ENCODE measurements around the gene KLHL17. TPM values are rescaled to one million over a fixed set of nuclear protein-coding genes. Genes with fewer than 3 reads are reported as not detected.
A peak's percentile ranks its signal among the peaks of the same experiment; 100 is the strongest.

KLHL17 gene
- total RNA-seq, 1 experiment from 2014 or later, result 15.1 TPM

GRCh38 chr1:928825-929661 lies 31.3 kb upstream of the KLHL17 start:
- no peaks in the 10 kb centered on the region for H3K27me3 ChIP-seq
- no peak for DNase-seq

DNA sequence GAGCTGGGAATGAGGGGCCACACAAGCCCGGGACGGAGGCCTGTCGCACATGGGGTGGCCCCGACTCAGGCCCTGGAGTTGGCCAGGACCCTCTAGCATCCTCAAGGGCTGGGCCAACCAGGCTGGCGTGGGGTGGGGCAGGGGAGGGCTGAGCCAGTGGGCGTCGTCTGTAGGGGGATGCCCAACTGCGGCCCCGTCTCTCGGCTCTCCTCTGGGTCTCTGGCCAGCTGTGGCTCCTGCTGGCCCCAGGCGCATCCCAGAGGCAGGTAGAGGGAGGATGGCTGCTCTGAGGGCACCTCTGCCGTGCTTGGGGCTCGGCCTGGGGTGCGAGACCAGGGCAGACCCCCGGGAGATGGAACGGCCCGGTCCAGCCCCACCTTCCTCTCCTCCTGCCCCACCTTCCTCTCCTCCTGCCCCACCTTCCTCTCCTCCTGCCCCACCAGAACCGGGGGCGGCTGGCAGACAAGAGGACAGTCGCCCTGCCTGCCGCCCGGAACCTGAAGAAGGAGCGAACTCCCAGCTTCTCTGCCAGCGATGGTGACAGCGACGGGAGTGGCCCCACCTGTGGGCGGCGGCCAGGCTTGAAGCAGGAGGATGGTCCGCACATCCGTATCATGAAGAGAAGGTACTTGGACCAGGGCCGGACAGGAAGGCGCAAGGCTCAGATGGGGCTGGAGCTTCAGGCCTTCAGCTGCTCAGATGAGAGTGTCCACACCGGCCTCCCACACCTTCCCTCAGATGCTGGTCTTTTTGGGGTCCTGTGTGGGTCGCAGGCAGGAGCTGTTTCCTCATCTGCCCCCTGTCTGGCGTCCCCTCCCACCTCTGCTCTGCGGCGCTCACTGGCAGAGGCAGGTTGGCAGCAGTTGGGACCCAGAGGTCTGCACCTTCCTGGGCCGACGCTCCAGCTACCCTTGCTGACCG lies 30.4 kb upstream of the KLHL17 start:
- no peak for DNase-seq
- Histone ChIP-seq H3K27ac (no peak overlapping the region), H3K36me3 (no peaks in the 10 kb centered on the region; the same call in 1 of the 2 replicates), H3K4me1 (peaks cover 34% of the 10 kb centered on the region), H3K9me3 (replicated peaks) (no peaks in the 10 kb centered on the region), H3K4me3 (no peak overlapping the region), H3K27me3 (no peaks in the 10 kb centered on the region)

More at GRCh38 chr1:928825-929661, 31.3 kb upstream of the KLHL17 start:
- H3K4me3 ChIP-seq, result no peak overlapping the region
- no peak overlapping the region for H3K27ac ChIP-seq
- H3K9me3 ChIP-seq (replicated peaks), result no peaks in the 10 kb centered on the region
- peaks cover 32% of the 10 kb centered on the region for H3K4me1 ChIP-seq
- no peaks in the 10 kb centered on the region; the same call in 1 of the 2 replicates for H3K36me3 ChIP-seq

- Histone ChIP-seq H3K4me1 (peaks cover 41% of the 10 kb centered on the region), H3K36me3 (no peaks in the 10 kb centered on the region; the same call in 1 of the 2 replicates), H3K27ac (no peak overlapping the region), H3K4me3 (no peak overlapping the region), H3K27me3 (no peaks in the 10 kb centered on the region), H3K9me3 (replicated peaks) (no peaks in the 10 kb centered on the region)
- DNase-seq, result no peak
These were observed 29.7 kb upstream of the KLHL17 start for GRCh38 chr1:930633-931138.

- peak; percentile 51 to 56 for DNase-seq
- H3K27ac ChIP-seq, result no peak overlapping the region
- H3K4me3 ChIP-seq, result no peak overlapping the region
- no peaks in the 10 kb centered on the region; the same call in 1 of the 2 replicates for H3K36me3 ChIP-seq
- H3K27me3 ChIP-seq, result no peaks in the 10 kb centered on the region
- H3K9me3 ChIP-seq (replicated peaks), result no peaks in the 10 kb centered on the region
- peaks cover 45% of the 10 kb centered on the region for H3K4me1 ChIP-seq
These were observed 28.8 kb upstream of the KLHL17 start for GRCh38 chr1:931380-932172.

DNA sequence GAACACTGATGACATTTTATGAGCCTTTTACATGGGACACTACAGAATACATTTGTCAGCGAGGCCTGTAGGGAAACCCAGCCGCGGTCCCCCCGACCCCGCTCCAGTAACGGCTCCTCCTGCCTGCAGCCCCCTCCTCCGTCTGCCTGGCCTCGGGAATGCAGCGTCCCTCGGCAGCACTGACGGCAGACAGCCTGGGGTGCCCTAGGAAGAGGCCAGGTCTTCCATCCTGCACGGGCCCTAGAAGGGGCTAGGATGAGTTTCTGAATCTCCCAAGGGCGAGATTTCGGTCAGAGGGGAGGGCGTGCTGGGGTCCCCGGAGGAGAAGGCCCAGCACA lies 28.2 kb upstream of the KLHL17 start:
- Histone ChIP-seq H3K27me3 (no peaks in the 10 kb centered on the region), H3K36me3 (no peaks in the 10 kb centered on the region; the same call in 1 of the 2 replicates), H3K9me3 (replicated peaks) (no peaks in the 10 kb centered on the region), H3K27ac (no peak overlapping the region), H3K4me1 (peaks cover 51% of the 10 kb centered on the region), H3K4me3 (no peak overlapping the region)
- DNase-seq, result no peak

- no peaks in the 10 kb centered on the region for H3K9me3 ChIP-seq (replicated peaks)
- no peaks in the 10 kb centered on the region; the same call in 1 of the 2 replicates for H3K36me3 ChIP-seq
- H3K27me3 ChIP-seq, result no peaks in the 10 kb centered on the region
- H3K4me1 ChIP-seq, result peaks cover 55% of the 10 kb centered on the region
- DNase-seq, result no peak
- no peak overlapping the region for H3K27ac ChIP-seq
- H3K4me3 ChIP-seq, result no peak overlapping the region
These were observed 27.4 kb upstream of the KLHL17 start for GRCh38 chr1:932776-933602.

DNA sequence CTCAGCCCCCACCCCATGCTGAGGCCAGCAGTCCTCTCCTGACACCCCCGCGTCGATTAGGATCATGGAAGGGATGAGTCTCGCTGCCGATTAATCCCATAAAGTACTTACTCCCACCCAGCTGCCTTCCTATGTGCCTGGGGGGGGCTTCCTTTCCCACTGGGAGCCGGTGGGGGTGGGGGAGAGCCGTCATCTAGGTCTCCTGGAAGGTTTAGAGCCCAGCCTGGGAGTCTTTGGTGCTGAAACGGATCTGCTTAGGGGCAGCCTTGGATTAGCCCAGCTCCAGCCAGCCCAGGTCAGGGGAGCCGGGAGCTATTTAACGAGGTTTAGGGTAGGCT lies 26.8 kb upstream of the KLHL17 start:
- Histone ChIP-seq H3K36me3 (no peaks in the 10 kb centered on the region; the same call in 1 of the 2 replicates), H3K27ac (no peak overlapping the region), H3K4me1 (peaks cover 61% of the 10 kb centered on the region)

DNA sequence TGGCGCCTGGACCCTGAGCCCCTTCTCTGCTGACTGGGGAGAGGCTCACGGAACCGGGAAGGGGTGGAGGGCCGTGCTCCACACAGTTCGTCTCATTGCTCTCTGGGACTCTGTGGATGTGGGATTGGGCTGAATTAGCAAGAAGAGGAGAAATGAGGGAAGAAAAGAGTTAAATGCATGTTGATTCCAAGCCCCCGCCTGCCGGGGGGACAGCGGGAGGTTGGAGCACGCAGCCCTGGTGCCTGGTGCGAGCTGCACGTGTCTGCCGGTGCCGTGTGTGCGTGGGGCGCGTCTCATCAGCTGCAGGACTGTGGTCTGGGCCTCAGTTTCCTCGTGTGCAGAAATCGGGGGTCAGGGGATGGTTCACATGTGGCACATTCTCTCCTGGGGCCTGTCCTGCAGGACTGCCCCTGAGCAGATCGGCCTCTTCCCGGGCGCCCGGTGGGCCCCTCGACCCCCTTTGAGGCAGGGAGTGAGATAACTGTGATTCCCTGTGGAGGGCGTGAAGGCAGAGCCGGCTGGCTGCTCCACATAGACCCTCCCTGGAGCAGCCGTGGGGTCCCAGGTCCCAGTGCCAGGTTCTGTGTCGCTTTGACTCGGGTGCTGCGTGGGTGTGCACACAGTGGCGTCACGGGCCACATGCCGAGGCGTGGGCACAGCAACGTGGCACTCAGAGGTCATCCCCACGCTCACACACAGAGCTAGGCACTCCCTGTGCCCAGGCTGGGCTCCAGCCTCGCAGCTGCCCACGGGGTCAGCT lies 25.2 kb upstream of the KLHL17 start:
- Histone ChIP-seq H3K27me3 (no peaks in the 10 kb centered on the region), H3K4me1 (peaks cover 75% of the 10 kb centered on the region), H3K9me3 (replicated peaks) (no peaks in the 10 kb centered on the region), H3K4me3 (peak overlapping the region; percentile 44), H3K36me3 (no peaks in the 10 kb centered on the region; the same call in 1 of the 2 replicates), H3K27ac (peak overlapping the region; percentile 56; the same call in 1 of the 2 replicates)
- DNase-seq, result peak in 1 of 2 experiments; percentile 36

More for the DNA sequence above, 26.8 kb upstream of the KLHL17 start:
- Histone ChIP-seq H3K4me3 (no peak overlapping the region), H3K9me3 (replicated peaks) (no peaks in the 10 kb centered on the region), H3K27me3 (no peaks in the 10 kb centered on the region)
- peak in 1 of 2 experiments; percentile 46 for DNase-seq

DNA sequence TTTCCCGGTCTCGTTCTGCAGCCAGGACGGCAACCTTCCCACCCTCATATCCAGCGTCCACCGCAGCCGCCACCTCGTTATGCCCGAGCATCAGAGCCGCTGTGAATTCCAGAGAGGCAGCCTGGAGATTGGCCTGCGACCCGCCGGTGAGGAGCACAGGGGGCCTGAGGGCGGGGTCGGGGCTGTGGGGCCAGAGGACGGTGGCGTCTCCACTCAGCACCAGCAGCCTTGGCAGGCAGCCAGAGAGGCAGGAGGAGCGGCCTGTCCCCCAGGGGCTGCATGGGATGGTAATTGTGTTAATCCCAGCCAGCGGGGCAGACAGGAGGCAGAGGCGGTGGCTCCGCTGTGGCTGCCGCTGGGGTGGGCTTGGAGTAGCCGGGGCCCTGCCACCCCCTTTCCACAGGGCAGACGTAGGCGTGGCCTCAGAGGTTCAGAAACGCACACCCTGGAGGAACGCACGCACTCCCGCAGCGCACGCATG lies 24.6 kb upstream of the KLHL17 start:
- Histone ChIP-seq H3K9me3 (replicated peaks) (no peaks in the 10 kb centered on the region), H3K36me3 (no peaks in the 10 kb centered on the region), H3K4me1 (peaks cover 70% of the 10 kb centered on the region), H3K4me3 (peak overlapping the region; percentile 44), H3K27me3 (no peaks in the 10 kb centered on the region), H3K27ac (peak overlapping the region; percentile 56)
- DNase-seq, result peak; percentile 98 to 99

DNA sequence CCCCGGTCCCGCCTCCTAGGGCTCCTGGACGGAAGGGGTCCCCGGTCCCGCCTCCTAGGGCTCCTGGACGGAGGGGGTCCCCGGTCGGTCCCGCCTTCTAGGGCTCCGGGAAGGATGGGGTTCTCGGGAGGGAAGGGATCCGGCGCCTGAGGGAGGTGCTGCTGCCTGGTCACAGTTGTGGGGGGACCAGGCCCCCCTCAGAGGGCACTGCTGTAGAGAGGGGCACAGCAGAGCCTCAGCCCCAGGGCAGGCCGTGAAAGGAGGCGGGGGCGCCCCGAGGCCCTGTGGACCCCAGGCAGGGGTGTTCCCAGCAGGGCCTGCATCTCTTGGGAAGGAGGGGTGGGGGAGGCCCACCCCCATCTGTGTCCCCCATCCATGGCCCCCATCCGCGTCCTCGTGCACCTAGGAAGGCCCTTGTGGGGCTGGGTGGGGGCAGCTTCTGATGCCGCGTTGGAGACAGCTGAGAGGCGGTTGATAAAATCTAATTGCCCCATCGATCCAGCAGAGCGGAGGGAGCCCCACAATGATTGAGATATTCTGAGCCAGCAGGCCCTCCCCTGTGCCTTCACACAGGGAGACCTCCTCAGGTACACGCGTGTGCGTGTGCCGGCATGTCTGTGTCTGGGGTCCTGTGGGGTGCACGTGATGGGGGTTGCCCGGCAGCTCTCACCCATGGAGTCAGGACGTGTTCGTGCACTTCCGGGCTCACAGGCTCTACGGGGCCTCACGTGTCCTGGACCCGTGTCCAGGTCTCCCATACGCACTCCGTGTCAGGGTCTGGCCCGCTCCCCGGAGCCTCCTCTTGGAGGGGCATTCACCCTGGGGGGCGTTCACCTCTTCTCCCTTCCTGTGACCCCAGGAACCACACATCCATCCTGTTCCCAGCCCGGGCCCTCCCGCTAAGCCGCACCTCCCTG lies 23.8 kb upstream of the KLHL17 start:
- Histone ChIP-seq H3K4me1 (peaks cover 64% of the 10 kb centered on the region), H3K4me3 (no peak overlapping the region), H3K36me3 (no peaks in the 10 kb centered on the region), H3K27ac (peak overlapping the region; percentile 56), H3K9me3 (replicated peaks) (no peaks in the 10 kb centered on the region), H3K27me3 (no peaks in the 10 kb centered on the region)
- no peak for DNase-seq

GRCh38 chr1:937521-937920 lies 22.9 kb upstream of the KLHL17 start:
- H3K27me3 ChIP-seq, result no peaks in the 10 kb centered on the region
- H3K27ac ChIP-seq, result no peak overlapping the region
- H3K36me3 ChIP-seq, result no peaks in the 10 kb centered on the region
- H3K9me3 ChIP-seq (replicated peaks), result no peaks in the 10 kb centered on the region
- DNase-seq, result no peak
- peaks cover 55% of the 10 kb centered on the region for H3K4me1 ChIP-seq
- H3K4me3 ChIP-seq, result no peak overlapping the region

DNA sequence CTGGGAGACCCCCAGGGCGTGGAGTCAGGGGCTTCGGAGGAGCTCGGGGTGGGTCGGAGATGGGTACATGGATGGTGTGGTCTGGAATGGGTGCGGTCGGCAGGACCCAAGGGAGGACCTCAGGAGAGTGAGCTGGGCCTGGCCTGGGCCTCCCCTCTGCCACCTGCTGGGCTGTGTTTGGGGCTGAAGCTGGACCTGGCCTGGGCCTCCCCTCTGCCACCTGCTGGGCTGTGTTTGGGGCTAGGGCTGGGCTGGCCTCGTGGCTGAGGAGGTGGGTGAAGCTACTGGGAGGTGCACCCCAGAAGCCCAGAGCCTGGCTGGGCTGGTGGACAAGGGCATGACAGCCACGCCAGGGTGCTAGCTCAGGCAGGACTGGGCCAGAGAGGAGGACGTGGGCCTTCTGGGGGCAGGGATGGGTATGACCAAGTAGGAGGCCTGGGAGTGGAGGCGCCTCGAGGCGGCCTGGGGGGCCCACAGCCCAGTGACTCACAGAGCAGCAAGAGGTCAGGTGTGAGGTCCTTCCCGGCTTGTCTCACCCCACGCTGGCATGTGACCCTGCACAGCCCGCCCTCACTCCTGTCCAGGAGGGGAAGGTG lies 22.2 kb upstream of the KLHL17 start:
- H3K27ac ChIP-seq, result no peak overlapping the region
- H3K36me3 ChIP-seq, result no peaks in the 10 kb centered on the region; the same call in 1 of the 2 replicates
- DNase-seq, result peak; percentile 52 to 55
- no peaks in the 10 kb centered on the region for H3K27me3 ChIP-seq
- H3K4me1 ChIP-seq, result peaks cover 48% of the 10 kb centered on the region
- H3K9me3 ChIP-seq (replicated peaks), result no peaks in the 10 kb centered on the region
- no peak overlapping the region for H3K4me3 ChIP-seq

Measured in SJCRH30 (cell line).